ENCODE data around the gene ANTXR1.

Gene ANTXR1

DNA sequence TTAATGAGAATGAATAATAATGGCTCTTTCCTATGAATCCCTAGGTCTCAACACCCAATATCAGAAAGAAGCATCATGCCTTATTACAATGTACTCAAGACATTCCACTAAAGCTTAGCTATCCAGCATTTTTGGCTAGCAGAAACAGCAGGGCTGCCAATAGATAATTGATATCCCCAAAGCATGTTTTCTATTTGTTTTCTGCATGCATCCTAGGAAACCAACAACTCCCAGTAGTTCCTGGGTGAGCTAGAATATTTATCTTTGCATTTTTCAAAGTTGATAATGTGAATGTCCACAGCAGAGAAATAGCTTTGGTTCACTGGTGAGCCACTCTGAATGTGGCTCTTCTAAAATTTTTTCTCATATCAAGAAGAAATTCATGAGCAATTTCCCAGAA is 5.8 kb upstream of the ANTXR1 start:
- no peak for DNase-seq (ENCODE audit: low spot score)

DNA sequence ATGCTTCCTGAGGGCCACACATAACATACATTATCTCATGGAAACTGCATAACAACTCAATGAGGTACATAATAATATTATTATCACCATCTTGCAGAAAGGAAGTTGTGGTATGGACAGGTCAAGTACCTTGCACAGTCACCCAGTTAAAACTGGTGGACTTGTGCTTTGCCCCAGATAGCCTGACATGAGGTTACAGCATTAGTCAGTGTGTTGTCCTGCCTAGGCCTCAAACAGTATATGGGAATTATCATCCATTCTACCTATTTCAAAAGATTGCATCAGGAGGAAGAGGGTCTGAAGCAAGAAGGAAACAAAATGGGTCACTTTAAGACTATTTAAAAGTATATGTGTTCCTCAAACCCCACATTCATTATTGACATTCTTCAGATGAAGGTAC is 5.4 kb upstream of the ANTXR1 start:
- DNase-seq (ENCODE audit: low spot score), result no peak

DNA sequence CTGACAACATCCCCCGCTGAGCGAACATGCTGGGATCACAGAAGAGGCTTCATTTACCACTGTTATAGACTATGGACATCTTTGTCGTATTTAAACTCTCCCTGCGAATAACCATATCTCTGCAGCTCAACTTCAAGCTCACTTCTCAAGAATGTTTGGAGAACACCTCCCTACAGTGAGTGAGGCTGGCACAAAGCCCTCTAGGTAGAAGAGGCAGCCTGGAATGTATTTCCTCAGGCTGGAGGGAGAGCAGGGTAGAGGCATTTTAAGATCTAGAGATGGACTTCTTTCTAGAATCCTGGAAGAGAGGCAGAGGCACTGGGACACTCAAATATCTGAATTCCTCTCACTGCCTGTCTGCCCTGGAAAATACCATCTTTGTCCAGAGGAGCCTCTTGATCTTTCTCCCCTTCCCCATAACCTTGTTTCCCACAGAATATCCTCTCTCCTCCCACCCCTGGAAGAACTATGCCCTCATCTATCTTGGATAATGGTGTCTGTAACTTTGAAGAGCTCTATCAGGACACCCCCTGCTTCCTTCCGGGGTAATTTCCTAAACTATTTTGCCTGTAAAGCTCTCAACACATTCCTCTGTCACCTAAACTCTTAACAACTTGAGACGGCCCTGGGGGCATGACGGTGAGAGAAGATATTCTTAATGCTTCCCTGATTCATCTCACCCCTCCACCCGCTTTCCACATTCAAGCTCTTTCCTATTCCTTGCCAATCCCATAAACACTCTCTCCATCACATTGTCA is 2.4 kb upstream of the ANTXR1 start:
- DNase-seq (ENCODE audit: low spot score), result no peak

- DNase-seq (ENCODE audit: low spot score), result no peak
Observed at GRCh38 chr2:69011611-69012157, 1.3 kb upstream of the ANTXR1 start.

DNA sequence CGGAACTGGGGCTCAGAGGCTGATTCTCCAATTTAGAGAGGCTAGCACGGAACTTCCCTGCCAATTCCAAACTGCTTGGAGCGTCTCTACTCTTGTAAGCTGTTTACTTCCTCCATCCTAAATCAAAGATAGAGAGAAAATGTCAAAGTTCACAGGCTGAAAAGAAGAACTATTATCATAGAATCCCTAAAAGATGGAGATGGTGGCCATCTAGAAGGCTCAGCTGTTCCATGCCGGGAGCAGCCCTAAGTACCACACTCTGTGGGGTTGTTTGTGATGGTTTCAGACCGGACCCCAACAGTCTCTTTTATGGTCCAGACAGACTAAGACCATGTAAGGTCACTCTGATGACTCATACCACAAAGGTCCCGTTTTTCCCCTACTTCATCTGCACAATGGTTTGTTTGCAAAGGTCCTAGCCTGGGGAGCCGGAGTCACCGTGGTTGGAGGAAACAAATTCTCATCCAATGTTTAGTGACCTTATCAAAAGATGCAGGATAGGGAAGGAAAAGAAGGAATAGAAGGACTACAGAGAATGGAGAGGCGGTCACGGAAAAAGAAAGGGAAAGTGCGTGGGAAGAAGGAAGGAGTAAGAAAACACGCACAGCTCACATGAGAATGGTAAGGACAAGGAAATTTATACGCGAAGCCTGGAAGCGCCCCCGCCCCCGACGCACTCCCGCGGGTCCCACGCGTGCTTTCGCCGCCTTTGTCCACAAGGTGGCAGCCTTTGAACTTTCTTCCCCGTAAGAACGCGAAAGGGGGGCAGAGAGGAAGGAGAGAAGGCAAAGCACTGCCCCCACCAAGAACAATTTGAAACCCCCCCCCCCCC is 453 bp upstream of the ANTXR1 start:
- peak; percentile 85 for DNase-seq (ENCODE audit: low spot score)

GRCh38 chr2:69013840-69014821 is 1.2 kb downstream of the ANTXR1 start:
- peak; percentile 48 for DNase-seq (ENCODE audit: low spot score)

DNA sequence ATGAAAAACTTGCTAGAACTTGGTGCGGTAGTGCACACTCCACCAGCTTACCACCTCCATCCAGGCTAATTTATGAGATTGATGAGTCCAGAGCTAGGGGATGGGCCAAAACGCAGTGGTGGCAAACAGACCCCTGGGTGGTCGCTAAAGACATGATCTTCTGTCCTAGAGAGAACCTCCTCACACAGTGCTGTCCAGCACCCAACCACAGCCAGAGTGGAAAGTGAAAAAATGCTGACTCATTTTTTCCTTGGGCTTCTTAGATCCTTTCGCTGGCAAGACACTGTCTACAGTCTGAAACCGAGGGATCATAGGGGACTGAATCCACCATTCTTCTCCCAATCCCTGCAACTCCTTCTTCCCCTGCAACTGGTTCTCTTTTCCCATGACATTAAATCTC is 4.1 kb downstream of the ANTXR1 start:
- peak; percentile 76 for DNase-seq (ENCODE audit: low spot score)

- no peak for DNase-seq (ENCODE audit: low spot score)
Observed at GRCh38 chr2:69017835-69018234, 4.9 kb downstream of the ANTXR1 start.

GRCh38 chr2:69018678-69019095 is 5.7 kb downstream of the ANTXR1 start:
- peak; percentile 44 for DNase-seq (ENCODE audit: low spot score)

- DNase-seq (ENCODE audit: low spot score), result no peak
Observed at GRCh38 chr2:69020496-69021426, 7.8 kb downstream of the ANTXR1 start.

GRCh38 chr2:69021727-69022126 is 8.7 kb downstream of the ANTXR1 start:
- DNase-seq (ENCODE audit: low spot score), result no peak

- no peak for DNase-seq (ENCODE audit: low spot score)
Observed at GRCh38 chr2:69022548-69022947, 9.6 kb downstream of the ANTXR1 start.

- DNase-seq (ENCODE audit: low spot score), result no peak
Observed at GRCh38 chr2:69023236-69023635, 10.3 kb downstream of the ANTXR1 start.

DNA sequence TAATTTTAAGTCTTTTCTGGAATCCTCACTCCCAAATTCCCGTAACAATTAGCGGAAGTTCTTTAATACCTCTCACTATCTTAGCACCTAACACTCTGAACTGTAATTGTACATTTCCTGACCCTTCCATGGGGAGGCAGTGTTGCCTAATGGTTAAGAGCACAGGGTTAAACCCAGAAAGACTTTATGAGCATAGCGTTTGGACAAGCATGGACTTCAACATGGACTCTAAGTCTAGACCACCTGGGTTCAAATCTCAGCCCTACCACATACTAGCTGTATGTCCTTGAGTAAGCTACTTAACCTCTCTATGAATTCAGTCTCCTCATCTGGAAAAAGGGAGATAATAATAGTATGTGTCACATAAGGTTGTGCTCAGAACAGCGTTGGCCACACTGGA is 13.0 kb downstream of the ANTXR1 start:
- peak; percentile 26 for DNase-seq (ENCODE audit: low spot score)

DNA sequence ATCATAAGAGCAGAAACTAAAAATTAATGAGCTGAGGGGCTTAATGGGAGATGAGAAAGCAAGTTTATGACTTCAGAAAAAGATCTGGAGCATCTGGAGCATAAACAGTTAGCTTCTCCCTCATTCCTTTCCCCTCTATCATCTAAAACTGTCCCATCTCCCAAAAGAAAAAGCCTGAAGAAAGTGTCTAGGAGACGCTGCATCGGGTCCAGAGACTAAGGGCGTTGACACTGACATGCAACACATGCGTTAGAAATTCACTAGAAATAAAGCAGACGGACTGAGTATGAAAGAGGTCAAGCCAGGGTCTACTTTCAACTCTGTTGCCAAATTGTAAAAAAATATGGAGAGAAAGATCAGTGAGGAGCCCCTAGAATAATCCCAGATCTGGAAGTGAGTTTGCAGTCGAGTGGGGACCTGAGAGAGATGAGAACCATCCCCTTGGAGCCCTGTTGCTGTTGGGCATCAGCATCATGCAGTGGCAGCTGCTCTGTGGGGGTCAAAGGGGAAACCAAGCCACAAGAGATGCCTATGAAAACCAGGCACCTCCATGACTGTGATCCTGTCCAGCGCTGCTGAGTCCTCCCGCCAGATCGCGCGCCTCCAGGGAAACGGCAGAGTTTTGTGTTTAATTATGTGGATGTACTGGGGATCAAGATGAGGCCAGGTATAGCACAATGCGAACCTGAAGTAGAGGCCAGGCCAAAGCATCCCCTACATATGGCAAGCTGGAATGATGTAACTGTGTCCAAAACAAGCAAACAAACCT is 13.9 kb downstream of the ANTXR1 start:
- no peak for DNase-seq (ENCODE audit: low spot score)

DNA sequence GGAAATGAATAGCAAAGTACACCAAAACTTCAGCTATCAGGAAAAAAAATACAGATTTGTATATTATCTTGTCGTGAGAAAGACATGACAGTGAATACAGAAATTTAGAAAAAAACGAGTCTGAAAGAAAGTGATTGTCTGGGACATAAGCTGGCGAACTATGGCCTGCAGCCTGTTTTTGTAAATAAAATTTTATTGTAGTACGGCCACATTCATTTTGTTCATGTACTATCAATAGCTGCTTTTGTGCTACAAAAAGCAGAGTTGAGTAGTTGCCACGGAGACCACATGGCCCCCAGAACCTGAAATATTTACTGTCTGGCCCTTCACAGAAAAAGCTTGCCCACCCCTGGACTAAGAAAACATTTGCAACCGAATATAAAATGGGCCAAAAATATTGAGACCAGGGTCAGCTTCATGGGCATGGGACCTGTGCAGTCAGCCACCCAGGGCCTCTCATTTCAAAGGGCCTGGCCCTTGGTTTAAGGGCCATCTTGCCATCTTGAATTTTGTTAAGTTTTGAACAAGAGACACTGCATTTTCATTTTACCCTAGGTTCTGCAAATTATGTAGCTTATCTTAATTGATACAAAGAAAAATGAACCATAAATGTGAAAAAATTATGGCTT is 17.9 kb downstream of the ANTXR1 start:
- DNase-seq (ENCODE audit: low spot score), result no peak

DNA sequence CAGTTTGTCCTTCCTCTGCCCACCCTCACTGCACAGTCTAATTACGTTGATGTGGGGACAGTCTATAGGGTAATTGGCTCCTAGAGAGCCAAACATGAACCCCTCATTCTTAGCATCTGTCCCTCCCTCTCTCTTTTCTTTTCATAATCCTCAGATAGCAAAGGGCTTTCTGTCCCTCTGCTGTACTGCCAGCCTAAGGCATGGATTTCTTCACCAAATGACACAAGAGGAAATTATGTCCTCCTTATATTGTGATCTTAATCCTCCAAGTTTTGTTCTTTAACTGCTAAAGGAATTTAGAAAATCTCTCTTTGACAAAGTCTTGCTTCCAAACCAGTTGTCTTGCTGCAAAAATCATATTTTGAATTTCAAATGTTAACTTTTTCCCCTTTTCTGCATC is 18.5 kb downstream of the ANTXR1 start:
- DNase-seq (ENCODE audit: low spot score), result no peak

DNA sequence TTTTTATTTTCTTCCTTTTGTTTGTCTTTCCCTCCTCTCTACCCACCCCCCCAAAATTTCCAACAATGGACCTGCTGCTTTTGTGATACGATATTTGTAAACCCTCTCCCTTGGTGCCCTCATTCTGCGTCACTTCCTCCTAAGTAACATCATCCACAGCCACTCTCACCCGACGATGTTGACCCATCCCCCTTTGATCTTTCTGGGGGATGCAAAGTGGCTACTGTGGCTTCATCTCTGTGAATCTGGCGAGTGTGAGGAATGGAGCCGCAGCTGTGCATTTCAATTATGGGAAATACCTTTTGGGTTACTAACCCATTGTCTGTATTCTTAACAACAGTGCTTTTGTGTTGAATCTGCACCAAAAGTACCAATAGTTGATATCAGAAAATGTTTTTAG is 19.4 kb downstream of the ANTXR1 start:
- no peak for DNase-seq (ENCODE audit: low spot score)

DNA sequence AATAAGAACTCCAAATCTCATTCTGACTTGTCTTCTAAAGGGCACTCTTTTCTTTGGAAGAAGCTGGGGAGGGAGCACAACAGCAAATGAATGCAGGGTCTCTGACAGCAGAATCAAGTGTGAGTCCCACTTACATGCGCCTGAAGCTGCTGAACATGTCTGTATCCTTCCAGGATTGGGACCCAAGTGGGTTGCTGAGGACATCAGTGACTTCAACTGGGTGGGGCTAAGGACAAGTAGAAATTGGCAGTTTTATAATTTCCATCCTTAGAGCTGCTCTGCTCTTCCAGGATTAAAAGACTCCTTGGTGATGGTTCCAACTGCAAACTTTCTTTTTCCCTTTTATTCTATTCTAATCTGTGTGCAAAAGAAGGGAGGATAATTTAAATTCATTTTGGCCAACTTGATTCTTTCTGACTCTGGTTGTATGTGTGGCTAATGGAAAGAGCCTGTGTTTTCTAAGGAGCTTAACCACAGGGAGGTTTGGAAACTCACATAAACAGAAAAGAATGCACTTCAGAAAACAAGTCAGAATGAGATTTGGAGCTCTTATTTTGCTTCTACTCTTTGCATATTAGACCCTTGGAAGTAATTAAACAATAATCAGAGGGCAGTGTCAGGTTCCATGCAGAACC is 20.6 kb downstream of the ANTXR1 start:
- peak; percentile 51 for DNase-seq (ENCODE audit: low spot score)

Data from AG08395 (cell line).